ENCODE results near the gene NKX2-2.

DNA sequence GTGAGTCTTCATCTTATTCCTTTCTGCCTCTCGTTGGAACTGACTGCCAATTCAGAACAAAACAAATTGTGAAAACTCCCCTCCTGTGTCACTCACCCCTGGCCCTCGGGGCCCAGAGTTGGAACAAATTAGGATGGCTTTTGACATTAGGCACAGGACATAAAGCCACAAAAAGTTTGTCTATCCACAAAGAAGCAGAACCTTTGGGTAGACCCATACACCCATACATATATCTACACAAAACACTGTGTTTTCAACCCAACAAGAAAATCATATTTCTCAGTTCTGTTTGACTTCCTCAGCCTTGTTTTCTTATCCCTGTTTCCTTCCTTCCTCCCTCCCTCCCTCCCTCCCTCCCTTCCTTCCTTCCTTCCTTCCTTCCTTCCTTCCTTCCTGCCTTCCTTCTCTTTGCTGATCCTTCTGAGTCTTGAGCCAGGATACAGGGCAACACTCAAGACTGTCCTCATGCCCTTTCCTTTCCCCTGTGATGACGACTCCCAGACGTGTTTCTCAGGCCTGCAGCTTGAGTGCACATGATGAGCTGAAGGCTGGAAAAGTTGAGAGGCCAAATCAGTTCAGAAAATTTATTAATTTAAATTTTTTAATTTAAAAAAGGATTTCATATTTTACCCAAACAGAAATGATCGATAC, 41.7 kb upstream of the NKX2-2 start:
- TF ChIP-seq, protein P1, sequence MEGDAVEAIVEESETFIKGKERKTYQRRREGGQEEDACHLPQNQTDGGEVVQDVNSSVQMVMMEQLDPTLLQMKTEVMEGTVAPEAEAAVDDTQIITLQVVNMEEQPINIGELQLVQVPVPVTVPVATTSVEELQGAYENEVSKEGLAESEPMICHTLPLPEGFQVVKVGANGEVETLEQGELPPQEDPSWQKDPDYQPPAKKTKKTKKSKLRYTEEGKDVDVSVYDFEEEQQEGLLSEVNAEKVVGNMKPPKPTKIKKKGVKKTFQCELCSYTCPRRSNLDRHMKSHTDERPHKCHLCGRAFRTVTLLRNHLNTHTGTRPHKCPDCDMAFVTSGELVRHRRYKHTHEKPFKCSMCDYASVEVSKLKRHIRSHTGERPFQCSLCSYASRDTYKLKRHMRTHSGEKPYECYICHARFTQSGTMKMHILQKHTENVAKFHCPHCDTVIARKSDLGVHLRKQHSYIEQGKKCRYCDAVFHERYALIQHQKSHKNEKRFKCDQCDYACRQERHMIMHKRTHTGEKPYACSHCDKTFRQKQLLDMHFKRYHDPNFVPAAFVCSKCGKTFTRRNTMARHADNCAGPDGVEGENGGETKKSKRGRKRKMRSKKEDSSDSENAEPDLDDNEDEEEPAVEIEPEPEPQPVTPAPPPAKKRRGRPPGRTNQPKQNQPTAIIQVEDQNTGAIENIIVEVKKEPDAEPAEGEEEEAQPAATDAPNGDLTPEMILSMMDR (IDR thresholded peaks at IDR 0.05), result no peak
- TF ChIP-seq POLR2AphosphoS5 (IDR thresholded peaks at IDR 0.05), result no peak
- no peak for TF ChIP-seq POLR2A (IDR thresholded peaks at IDR 0.05; ENCODE audit: low read depth)
- TF ChIP-seq EP300 (IDR thresholded peaks at IDR 0.05), result no peak
